ENCODE results near the gene DENND2A.

The DENND2A gene

DNA sequence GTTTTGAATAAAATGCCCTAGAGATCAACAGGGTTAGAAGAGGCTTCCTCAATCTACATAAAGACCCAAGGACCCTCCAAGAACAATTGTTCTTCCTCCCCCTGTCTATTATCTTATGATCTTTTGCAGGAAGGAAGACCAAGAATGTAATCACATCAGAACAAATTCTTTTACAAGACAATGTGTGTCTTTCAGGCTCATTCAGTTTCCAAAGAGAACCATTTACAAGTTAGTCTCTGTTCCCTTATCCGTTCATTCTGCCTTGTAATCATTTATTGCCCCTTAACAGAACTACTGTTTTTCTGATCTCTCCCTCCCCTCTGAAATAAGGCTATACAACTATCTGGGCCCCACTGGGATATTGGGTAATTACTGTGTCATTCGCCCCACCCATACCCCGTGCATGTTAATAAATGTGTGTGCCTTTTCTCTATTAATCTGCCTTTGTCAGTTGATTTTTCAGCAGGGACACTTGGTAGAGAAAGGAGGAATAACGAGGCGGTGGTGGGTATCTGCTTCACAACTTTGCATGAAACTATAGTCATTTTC lies 155.6 kb downstream of the DENND2A start:
- no peak overlapping the region for H3K4me3 ChIP-seq (ENCODE audit: control insufficient read depth in 1 of 7, extremely low read depth in 1 of 7, insufficient read depth in 4 of 7, low read depth in 2 of 7, low read length in 6 of 7)
- H3K4me1 ChIP-seq (ENCODE audit: control extremely low read depth in 1 of 4, control insufficient read depth in 4 of 4, insufficient read depth in 4 of 4, low read length in 3 of 4): peaks cover 0 to 13% (median 11%) of the 10 kb centered on the region in 4 experiments
- no peak for DNase-seq
- 88% methylated on average over 4 of the region's 5 CpGs for WGBS (ENCODE audit: insufficient coverage)
- no peak overlapping the region for H3K27ac ChIP-seq (ENCODE audit: insufficient read depth in 1 of 2, low read depth in 1 of 2, low read length in 2 of 2, poor library complexity in 1 of 2, severe bottlenecking in 2 of 2)
- H3K36me3 ChIP-seq (ENCODE audit: control insufficient read depth in 4 of 4, insufficient read depth in 4 of 4, low read length in 3 of 4): no peaks in the 10 kb centered on the region
- ChIA-PET CTCF (interaction anchor here (2.0 kb wide), 1 partner anchor 9 kb away, joined by 11 read pairs; no protein-coding TSS in a partner anchor), POLR2A (no interaction called here)
- H3K9me3 ChIP-seq (ENCODE audit: control extremely low read depth in 1 of 5, control insufficient read depth in 4 of 5, insufficient read depth in 2 of 5, low read depth in 1 of 5, low read length in 4 of 5): no peaks in the 10 kb centered on the region
- no peaks in the 10 kb centered on the region for H3K27me3 ChIP-seq (replicated peaks in 2 of 5; ENCODE audit: control insufficient read depth in 4 of 5, insufficient read depth in 5 of 5, low read length in 4 of 5)

DNA sequence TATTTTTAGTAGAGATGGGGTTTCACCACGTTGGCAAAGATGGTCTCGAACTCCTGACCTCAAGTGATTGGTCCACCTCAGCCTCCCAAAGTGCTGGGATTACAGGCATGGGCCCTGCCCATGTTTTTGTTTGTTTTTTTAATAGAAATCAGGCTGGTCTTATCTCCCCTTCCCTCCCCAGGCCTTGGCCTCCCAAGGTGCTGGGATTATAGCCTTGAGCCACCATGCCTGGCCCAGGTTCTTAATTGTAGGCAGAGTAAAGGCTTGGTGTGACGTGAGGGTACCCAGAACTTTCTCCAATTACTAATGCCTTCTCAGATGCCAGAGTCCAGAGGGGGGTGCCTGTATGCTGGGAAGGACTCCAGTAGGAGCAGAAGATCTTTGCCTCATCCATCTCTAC lies 156.1 kb downstream of the DENND2A start:
- Histone ChIP-seq H3K4me1 (ENCODE audit: control extremely low read depth in 1 of 4, control insufficient read depth in 4 of 4, insufficient read depth in 4 of 4, low read length in 3 of 4) (peaks cover 0 to 17% (median 16%) of the 10 kb centered on the region in 4 experiments), H3K27ac (ENCODE audit: insufficient read depth in 1 of 2, low read depth in 1 of 2, low read length in 2 of 2, poor library complexity in 1 of 2, severe bottlenecking in 2 of 2) (no peak overlapping the region), H3K9me3 (ENCODE audit: control extremely low read depth in 1 of 5, control insufficient read depth in 4 of 5, insufficient read depth in 2 of 5, low read depth in 1 of 5, low read length in 4 of 5) (no peaks in the 10 kb centered on the region), H3K4me3 (ENCODE audit: control insufficient read depth in 1 of 7, extremely low read depth in 1 of 7, insufficient read depth in 4 of 7, low read depth in 2 of 7, low read length in 6 of 7) (no peak overlapping the region), H3K27me3 (replicated peaks in 2 of 5; ENCODE audit: control insufficient read depth in 4 of 5, insufficient read depth in 5 of 5, low read length in 4 of 5) (no peaks in the 10 kb centered on the region), H3K36me3 (ENCODE audit: control insufficient read depth in 4 of 4, insufficient read depth in 4 of 4, low read length in 3 of 4) (no peaks in the 10 kb centered on the region)
- WGBS (ENCODE audit: insufficient coverage): no CpG with 5 or more reads among the region's 3 CpGs
- no peak for DNase-seq
- CTCF ChIA-PET: no interaction called here
- POLR2A ChIA-PET: no interaction called here

DNA sequence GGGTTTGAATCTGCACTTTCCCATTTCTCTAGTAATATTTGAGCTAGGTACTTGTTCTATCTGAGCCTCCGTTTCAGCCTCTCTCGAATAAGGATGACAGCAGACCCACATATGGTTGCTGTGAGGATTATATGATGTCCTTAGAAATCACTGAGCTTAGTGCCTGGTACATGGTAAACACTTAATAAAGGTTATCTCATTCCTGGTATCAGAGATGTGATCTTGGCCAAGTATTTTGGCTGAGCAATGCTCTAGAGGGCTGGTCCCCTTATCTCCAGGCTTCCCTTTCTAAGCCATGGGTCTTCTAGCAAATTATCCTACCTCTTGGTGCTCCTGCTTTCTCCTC lies 160.9 kb downstream of the DENND2A start:
- 0% methylated on average over 1 of the region's 2 CpGs for WGBS (ENCODE audit: insufficient coverage)
- H3K27me3 ChIP-seq (replicated peaks in 2 of 5; ENCODE audit: control insufficient read depth in 4 of 5, insufficient read depth in 5 of 5, low read length in 4 of 5): no peaks in the 10 kb centered on the region
- peak overlapping the region in 1 of 2 experiments; percentile 93 for H3K27ac ChIP-seq (ENCODE audit: insufficient read depth in 1 of 2, low read depth in 1 of 2, low read length in 2 of 2, poor library complexity in 1 of 2, severe bottlenecking in 2 of 2)
- H3K4me3 ChIP-seq (ENCODE audit: control insufficient read depth in 1 of 7, extremely low read depth in 1 of 7, insufficient read depth in 4 of 7, low read depth in 2 of 7, low read length in 6 of 7): peak overlapping the region; percentile 69 to 92 (median 87)
- ChIA-PET CTCF (interaction anchor here (0.5 to 6.2 kb wide), 7 partner anchors 9 to 398 kb away, joined by 3 to 30 read pairs (median 3); no protein-coding TSS in a partner anchor), POLR2A (interaction anchor here (0.6 kb wide), 3 partner anchors 34 to 269 kb away, joined by 3 to 4 read pairs (median 3); no protein-coding TSS in a partner anchor)
- no peak for DNase-seq
- no peaks in the 10 kb centered on the region for H3K9me3 ChIP-seq (ENCODE audit: control extremely low read depth in 1 of 5, control insufficient read depth in 4 of 5, insufficient read depth in 2 of 5, low read depth in 1 of 5, low read length in 4 of 5)
- no peaks in the 10 kb centered on the region for H3K36me3 ChIP-seq (ENCODE audit: control insufficient read depth in 4 of 4, insufficient read depth in 4 of 4, low read length in 3 of 4)
- peaks cover 6 to 26% (median 23%) of the 10 kb centered on the region in 4 experiments for H3K4me1 ChIP-seq (ENCODE audit: control extremely low read depth in 1 of 4, control insufficient read depth in 4 of 4, insufficient read depth in 4 of 4, low read length in 3 of 4)

DNA sequence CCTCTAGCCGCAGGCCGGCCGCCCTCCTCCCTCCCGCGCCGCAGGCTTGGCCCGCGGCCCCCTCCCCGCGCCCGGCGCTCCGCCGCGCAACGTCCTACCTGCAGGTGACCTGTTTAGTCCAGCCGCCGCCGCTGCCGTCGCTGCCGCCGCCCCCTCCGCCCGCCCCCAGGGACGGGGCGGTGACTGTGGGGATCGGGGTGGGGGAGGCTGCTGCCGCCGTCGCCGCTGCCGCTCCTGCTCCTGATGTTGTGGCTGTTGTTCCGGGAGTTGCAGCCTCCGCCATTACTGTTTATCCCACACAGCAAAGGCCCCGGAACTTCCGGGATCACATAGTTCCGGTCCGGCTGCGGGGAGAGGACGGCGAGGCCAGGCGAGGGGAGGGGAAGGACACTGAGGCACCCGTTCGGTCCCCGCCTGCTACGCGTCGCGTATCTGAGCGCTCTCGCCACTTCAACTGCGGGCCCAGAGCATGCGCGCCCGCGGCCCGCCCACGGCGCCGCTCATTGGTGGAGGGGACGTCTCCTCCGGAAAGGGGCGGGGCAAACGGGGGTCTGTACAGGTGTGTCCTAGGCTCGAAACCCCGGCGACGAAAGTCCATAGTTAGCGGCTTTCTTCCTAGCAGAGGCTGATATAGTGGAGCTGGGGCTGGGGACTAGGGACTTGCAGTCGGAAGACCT lies 161.4 kb downstream of the DENND2A start, which contains the start of gene MKRN1:
TSS of gene MKRN1 (minus strand) at position 444 of the 677 bp plus-strand sequence. CDS start at position 283, 161 bp downstream.
- H3K4me3 ChIP-seq (ENCODE audit: control insufficient read depth in 1 of 7, extremely low read depth in 1 of 7, insufficient read depth in 4 of 7, low read depth in 2 of 7, low read length in 6 of 7): peak within 1 kb of the TSS; percentile 69 to 92 (median 87)
- peak; percentile 85 to 92 (median 90) for DNase-seq
- peaks cover 6 to 26% (median 23%) of the 10 kb centered on the region in 4 experiments for H3K4me1 ChIP-seq (ENCODE audit: control extremely low read depth in 1 of 4, control insufficient read depth in 4 of 4, insufficient read depth in 4 of 4, low read length in 3 of 4)
- H3K36me3 ChIP-seq (ENCODE audit: control insufficient read depth in 4 of 4, insufficient read depth in 4 of 4, low read length in 3 of 4): no peaks in the 10 kb centered on the region
- H3K27me3 ChIP-seq (replicated peaks in 2 of 5; ENCODE audit: control insufficient read depth in 4 of 5, insufficient read depth in 5 of 5, low read length in 4 of 5): no peaks in the 10 kb centered on the region
- ChIA-PET POLR2A (interaction anchor here (0.5 to 0.7 kb wide), 4 partner anchors 174 to 509 kb away, joined by 3 to 4 read pairs (median 3); no protein-coding TSS in a partner anchor), CTCF (interaction anchor here (0.5 to 6.2 kb wide), 6 partner anchors 9 to 397 kb away, joined by 3 to 30 read pairs (median 3); no protein-coding TSS in a partner anchor)
- peak within 1 kb of the TSS; percentile 71 to 93 for H3K27ac ChIP-seq (ENCODE audit: insufficient read depth in 1 of 2, low read depth in 1 of 2, low read length in 2 of 2, poor library complexity in 1 of 2, severe bottlenecking in 2 of 2)
- H3K9me3 ChIP-seq (ENCODE audit: control extremely low read depth in 1 of 5, control insufficient read depth in 4 of 5, insufficient read depth in 2 of 5, low read depth in 1 of 5, low read length in 4 of 5): no peaks in the 10 kb centered on the region
- under 1% methylated on average over 46 of the region's 71 CpGs for WGBS (ENCODE audit: insufficient coverage)

DNA sequence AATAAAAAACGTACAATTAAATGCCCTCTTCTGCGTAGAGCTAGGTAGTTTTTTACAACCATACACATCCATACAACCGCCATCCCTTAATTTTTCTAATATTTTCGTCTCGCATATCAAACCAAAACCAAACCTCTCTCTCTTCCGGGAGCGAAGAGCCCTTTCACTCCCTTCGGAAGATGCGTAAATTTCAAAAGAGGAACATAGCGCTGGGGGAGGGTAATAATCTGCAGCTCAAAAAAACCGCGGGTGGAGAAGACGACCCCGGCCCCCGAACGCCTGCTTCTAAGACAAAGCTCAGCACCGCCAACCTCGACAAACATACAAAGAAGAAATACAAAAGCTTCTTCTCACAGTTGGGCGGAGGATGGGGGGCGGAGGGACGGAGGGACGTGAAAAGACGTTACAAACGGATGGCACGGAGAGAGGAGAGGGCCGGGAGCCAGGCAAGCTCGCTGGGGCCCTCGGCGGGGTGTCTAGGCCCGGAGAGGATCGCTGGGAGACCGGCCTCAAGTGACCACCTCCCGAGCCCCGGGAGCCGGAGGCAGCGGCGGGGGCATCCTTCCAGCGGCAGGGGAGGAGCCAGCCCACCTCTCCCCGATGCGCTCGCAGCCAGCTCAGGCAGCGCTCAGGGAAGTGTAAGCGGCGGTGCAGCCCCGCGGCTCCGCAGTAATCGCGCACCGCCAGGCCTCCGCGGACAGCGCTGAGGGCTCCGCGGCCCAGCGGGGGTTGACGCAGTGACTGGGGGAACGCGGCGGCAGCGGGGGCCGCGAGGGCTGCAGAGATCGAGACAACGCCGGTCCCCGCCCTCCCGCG lies 162.2 kb downstream of the DENND2A start:
- ChIA-PET POLR2A (interaction anchor here (0.5 to 0.7 kb wide), 3 partner anchors 10 to 509 kb away, joined by 3 to 4 read pairs (median 3); no protein-coding TSS in a partner anchor), CTCF (interaction anchor here (0.8 to 6.2 kb wide), 13 partner anchors 10 to 536 kb away, joined by 3 to 30 read pairs (median 6); partner anchors contain the start of gene MRPS33)
- H3K4me3 ChIP-seq (ENCODE audit: control insufficient read depth in 1 of 7, extremely low read depth in 1 of 7, insufficient read depth in 4 of 7, low read depth in 2 of 7, low read length in 6 of 7): peak overlapping the region; percentile 69 to 92 (median 87)
- 0% methylated on average over 49 of the region's 69 CpGs for WGBS (ENCODE audit: insufficient coverage)
- DNase-seq: peak; percentile 75 to 92 (median 91)
- H3K4me1 ChIP-seq (ENCODE audit: control extremely low read depth in 1 of 4, control insufficient read depth in 4 of 4, insufficient read depth in 4 of 4, low read length in 3 of 4): peaks cover 6 to 26% (median 23%) of the 10 kb centered on the region in 4 experiments
- peak overlapping the region; percentile 71 to 93 for H3K27ac ChIP-seq (ENCODE audit: insufficient read depth in 1 of 2, low read depth in 1 of 2, low read length in 2 of 2, poor library complexity in 1 of 2, severe bottlenecking in 2 of 2)
- H3K27me3 ChIP-seq (replicated peaks in 2 of 5; ENCODE audit: control insufficient read depth in 4 of 5, insufficient read depth in 5 of 5, low read length in 4 of 5): no peaks in the 10 kb centered on the region
- no peaks in the 10 kb centered on the region for H3K36me3 ChIP-seq (ENCODE audit: control insufficient read depth in 4 of 4, insufficient read depth in 4 of 4, low read length in 3 of 4)
- no peaks in the 10 kb centered on the region for H3K9me3 ChIP-seq (ENCODE audit: control extremely low read depth in 1 of 5, control insufficient read depth in 4 of 5, insufficient read depth in 2 of 5, low read depth in 1 of 5, low read length in 4 of 5)

DNA sequence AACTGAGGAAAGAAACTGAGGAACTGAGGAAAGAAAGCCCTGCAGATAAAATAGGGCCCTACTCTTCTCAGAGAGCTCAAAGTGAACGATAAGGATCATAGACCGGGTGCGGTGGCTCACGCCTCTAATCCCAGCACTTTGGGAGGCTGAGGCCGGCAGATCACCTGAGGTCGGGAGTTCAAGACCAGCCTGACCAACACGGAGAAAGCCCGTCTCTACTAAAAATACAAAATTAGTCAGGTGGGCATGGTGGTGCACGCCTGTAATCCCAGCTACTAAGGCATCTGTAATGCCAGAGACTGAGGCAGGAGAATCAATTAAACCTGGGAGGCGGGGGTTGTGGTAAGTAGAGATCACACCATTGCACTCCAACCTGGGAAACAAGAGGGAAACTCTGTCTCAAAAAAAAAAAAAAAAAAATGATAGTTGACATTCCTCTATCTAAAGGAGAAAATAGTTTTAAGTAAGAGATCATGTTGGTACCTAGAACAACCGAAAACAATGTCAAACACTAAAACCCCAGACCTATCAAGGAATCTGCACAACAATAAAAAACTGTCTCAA lies 163.8 kb downstream of the DENND2A start:
- no peaks in the 10 kb centered on the region for H3K27me3 ChIP-seq (replicated peaks in 2 of 5; ENCODE audit: control insufficient read depth in 4 of 5, insufficient read depth in 5 of 5, low read length in 4 of 5)
- H3K9me3 ChIP-seq (ENCODE audit: control extremely low read depth in 1 of 5, control insufficient read depth in 4 of 5, insufficient read depth in 2 of 5, low read depth in 1 of 5, low read length in 4 of 5): no peaks in the 10 kb centered on the region
- H3K36me3 ChIP-seq (ENCODE audit: control insufficient read depth in 4 of 4, insufficient read depth in 4 of 4, low read length in 3 of 4): peaks cover 0 to 3% (median 0%) of the 10 kb centered on the region in 4 experiments
- peaks cover 6 to 26% (median 23%) of the 10 kb centered on the region in 4 experiments for H3K4me1 ChIP-seq (ENCODE audit: control extremely low read depth in 1 of 4, control insufficient read depth in 4 of 4, insufficient read depth in 4 of 4, low read length in 3 of 4)
- CTCF ChIA-PET: interaction anchor here (0.6 to 6.2 kb wide), 12 partner anchors 9 to 538 kb away, joined by 3 to 30 read pairs (median 8); partner anchors contain the start of gene MRPS33
- H3K27ac ChIP-seq (ENCODE audit: insufficient read depth in 1 of 2, low read depth in 1 of 2, low read length in 2 of 2, poor library complexity in 1 of 2, severe bottlenecking in 2 of 2): peak overlapping the region in 1 of 2 experiments; percentile 93
- peak overlapping the region in 3 of 7 experiments; percentile 48 to 92 (median 76) for H3K4me3 ChIP-seq (ENCODE audit: control insufficient read depth in 1 of 7, extremely low read depth in 1 of 7, insufficient read depth in 4 of 7, low read depth in 2 of 7, low read length in 6 of 7)
- WGBS (ENCODE audit: insufficient coverage): 89% methylated on average over 6 of the region's 11 CpGs
- POLR2A ChIA-PET: interaction anchor here (0.6 kb wide), 1 partner anchor 13 kb away, joined by 3 read pairs; no protein-coding TSS in a partner anchor
- no peak for DNase-seq

Data from common myeloid progenitor, CD34-positive (primary cell).